ENCODE data around the gene SP8.

The SP8 gene

DNA sequence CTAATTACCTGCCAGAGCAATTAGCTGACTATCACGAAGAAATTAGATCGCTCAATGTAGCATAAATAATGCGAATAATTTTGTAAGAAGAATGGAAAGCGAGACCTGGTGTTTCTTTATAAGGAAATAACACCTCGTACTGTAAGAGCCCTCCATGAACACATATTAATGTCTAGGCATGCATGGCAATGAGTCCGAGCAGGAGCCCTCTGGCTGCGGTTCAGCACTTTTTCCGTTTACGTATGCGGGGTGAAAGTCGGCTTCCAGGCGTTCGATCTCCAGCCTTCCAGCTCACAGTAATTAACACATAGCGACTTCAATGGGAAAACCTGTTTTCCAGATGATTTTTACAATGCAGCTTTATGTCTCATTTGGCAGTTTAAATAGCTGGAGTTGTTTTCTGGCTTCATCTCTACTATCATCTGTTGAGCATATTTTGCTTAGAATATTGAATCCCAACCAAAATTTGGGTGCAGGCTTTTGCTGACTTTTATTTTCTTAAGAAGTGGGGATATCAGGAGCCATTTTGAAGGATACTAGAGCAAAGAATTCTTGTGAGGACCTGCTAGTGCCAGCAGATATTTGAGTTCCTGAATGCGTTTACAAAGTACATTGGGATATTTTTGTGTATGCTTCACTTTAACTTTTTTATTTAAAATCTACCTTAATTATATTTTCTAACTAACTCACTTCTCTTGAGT, 7.2 kb upstream of the SP8 start:
- no peak for DNase-seq

DNA sequence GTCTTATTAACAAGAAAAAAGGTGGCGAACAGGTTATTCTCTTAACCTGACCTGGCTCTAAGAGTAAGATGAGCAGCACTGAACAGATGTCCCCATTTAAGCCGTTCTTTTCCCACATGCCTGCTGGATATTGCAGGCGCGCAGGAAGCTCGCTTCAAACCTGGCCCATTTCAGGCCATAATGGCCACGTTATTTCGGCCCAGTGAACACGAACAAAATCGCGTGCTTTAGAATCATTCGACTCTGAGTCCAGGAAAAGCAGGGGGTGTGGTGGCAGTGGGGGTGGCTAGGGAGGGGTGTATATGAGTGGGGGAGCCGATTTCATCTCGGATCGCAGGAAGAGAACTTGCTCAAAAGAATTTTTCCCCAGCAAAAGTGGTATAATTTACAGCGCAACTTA, 6.6 kb upstream of the SP8 start:
- DNase-seq = no peak

DNA sequence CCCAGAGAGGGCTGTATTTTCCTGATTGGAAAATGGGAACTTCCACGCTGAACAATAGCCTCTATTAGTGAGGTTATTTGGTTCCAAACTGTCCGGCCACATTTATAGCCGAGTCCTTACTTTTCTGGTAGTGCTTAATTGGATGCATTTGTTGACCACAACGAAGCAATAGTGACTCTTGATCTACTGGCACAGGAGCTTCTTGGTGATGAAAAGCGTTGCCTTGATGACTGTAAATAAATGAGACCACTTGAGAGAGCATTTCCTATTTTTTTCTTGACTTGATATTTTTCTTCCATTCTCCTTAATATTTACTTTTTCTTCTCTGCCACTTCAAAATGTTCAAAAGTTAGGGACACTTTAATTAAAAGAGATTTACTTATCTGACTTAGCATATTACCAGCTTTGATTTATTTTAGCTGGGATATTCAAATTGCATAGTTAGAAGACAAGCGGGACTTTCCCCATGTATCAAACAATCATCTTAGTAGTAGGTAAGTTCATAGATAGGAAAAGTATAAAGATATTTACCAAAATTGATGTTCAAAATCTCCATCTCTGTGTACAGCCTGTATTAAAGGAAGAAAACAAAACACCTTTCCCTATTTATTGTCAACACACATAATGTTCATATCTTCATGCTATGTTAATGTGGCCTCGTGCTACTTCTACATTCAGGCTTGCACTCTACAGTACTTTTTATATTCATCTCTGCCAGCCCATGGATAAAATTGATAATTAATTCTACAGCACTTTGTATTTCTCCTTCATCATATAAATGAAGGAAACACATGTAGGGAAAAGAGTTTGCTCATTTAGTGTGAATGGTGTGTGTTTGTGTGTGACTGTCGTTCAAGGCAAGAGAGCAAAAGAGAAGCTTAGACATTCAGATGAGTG, 5.1 kb upstream of the SP8 start:
- DNase-seq = no peak

DNA sequence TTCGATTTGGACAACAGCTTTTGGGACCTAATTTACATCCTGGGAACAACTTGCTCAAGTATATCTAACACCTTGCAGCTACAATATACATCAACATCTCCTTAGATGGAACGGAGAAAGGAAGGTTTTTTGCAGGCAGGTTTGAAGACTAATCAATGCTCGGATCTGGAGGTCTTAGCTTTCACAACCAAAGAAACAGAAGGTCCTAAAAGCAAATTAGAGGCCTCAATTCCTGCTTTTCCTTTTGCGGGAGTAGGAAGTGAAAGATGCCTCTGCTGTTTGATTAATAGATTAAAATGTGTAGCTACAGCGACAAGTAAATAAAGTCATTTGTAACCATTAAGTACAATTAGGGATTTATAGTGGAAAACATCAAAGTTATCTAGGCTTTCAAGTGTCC, 3.7 kb upstream of the SP8 start:
- DNase-seq = no peak

DNA sequence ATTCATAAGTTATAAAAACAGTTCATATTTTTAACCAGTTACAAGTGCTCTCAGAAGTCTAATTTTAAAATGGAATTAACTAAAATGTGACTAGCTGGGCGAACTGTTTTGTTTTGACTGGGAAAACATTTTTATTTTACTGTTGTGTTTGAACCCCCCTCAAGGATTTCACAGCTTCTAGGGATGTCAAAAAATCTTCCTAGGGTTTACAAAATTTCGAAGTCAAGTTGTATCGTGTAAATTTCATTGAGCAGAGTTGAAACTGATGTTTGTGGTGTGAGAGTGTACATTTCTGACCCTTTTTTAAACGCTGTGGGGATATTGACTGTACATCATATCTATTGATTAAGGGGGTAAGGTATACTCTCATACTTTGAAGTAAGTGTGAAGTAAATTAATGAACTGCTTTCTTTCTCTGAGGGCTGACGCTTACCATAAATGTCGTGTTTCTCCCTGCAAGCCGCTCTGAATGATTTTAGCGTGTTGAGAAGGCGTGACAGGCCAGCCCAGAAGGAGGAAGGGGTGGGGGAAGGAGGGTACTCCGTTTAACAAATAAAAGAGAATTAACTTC, 1.8 kb upstream of the SP8 start:
- DNase-seq = no peak

DNA sequence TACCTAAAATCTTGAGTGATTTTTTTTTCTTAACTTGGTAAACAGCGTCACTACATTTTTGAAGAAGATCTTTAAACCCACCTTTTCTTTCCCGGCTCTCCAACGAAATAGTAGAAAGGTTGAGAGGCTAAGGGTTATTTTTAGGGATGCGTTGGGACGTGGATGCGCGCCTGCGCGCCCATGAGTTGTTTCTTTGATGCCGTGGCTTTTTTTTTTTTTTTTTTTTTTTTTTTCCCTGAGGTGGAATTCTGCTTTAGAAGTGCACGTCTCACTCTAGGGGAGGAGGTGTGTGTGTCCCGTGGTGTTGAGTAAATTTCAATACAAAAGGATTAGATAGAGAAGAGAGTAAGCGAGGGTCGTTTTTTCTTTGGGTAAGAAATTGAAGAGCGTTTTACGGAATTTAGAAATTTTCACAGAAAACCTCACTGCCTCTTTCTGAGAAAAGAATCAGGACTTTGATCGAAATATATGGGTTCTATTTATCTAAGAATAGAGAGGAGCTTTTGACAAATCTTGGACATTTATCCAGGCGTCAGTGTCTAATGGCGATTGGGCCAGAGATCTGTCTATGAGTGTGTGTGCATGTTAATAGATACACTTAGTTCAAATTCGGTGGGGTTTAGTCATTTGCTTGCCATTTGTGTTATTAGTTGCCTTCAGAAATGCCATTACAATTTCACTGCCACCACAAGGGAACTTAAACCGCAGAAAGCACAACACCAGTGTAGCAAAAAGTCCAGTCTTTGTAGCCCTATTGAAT, 1.2 kb upstream of the SP8 start:
- DNase-seq = no peak

DNA sequence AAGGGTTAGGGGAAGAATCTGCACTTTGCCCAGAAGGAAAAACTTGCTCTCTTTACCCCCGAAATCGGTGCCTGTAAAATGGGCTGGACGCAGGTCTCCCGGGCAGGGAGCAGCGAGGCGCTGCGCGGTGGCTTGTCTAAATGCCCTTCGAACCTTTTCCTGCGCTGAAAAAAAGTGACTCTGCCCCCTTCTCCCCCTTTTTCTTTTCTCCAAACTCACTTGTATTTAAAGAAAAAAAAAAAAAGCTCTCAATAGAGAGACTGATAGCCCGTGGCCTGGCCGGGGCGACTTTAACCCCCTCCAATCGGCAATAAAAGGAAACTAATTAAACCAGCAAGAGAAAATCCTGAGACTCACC, 286 bp downstream of the SP8 start:
- DNase-seq = no peak

DNA sequence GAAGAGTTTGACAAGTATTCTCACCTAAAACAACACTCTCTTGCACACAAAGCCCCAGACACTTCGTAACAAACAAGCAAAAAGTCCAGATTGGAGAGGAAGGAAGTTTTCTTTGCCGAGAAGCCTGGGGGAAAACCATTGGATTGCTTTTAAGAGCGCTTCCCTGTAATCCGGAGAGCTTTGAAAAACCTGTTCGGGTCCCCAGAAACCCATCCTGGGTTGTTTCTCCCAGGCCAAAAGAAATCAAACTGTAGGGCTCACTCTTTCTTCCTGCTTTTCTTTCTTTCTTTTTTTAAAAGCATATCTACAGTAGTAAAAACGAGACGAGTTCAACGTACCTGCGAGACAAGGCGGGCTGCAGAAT, 655 bp downstream of the SP8 start:
- no peak for DNase-seq

DNA sequence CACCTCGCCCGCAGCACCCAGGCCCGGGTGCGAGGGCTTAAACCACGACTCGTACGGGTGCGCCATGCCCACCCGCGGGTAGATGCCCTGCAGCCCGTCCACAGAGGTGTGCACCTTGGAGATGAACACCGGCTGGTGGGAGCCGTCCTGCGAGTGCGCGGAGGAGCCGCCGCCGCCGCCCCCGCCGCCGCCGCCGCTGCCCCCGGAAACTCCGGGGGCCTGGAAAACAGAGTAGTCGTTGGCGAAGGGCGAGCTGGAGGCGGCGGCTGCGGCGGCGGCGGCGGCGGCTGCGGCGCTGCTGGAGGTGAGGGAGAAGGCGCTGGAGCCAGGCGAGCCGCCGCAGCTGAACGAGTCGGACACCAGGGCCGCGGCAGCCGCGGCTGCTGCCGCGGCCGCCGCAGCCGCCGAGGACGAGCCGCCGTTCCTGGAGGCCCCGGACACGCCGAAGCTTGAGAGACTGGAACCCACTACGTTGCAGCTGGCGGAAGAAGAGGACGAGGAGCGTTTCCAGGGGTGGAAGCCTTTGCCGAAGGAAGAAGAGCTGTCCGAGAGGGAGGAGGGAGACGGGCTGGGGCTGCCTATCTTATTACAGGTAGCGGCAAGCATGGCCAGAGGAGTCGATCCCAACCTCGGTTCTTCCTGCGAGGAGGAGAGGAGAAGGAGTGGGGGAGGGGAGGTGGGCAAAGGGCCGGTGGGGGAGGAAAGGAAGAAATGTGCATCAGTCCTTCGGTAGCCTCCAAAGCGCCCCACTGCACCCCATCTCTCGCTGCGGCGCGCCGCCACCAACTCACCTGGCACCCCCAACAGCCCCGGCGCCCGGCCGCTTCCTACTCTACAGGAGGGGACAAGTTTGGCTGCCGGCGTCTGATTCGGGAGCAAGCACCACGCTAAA, 1.3 kb downstream of the SP8 start:
- no peak for DNase-seq

DNA sequence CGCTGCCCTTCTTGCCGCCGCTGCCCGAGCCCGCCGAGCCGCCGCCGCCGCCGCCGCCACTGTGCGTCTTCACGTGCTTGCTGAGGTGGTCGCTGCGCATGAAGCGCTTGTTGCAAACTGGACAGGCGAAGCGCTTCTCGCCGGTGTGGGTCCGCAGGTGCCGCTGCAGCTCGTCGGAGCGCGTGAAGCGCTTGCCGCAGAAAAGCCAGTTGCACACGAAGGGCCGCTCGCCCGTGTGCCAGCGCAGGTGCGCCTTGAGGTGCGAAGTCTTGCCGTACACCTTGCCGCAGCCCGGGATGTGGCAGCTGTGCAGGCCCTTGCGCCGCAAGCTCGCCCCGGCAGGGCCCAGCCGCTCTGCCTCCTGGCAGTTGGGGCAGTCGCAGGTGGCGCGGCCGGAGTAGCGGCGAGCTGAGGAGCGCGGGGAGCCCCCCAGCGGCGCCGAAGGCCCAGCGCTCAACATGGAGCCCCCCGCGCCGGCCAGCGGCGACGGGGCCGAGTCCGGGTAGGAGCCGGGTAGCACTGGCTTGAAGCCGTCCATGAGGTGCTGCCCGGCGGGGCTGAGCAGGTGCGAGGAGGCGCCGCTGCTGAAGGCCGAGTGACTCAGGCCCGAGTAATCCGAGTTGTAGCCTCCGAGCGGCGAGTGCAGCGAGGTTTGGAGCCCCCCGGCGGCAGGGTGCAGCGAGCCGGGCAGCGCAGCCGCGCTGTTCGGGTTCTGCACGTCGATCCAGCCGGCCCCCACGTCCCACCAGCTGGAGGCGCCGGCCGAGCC, 2.1 kb downstream of the SP8 start:
- DNase-seq = no peak

DNA sequence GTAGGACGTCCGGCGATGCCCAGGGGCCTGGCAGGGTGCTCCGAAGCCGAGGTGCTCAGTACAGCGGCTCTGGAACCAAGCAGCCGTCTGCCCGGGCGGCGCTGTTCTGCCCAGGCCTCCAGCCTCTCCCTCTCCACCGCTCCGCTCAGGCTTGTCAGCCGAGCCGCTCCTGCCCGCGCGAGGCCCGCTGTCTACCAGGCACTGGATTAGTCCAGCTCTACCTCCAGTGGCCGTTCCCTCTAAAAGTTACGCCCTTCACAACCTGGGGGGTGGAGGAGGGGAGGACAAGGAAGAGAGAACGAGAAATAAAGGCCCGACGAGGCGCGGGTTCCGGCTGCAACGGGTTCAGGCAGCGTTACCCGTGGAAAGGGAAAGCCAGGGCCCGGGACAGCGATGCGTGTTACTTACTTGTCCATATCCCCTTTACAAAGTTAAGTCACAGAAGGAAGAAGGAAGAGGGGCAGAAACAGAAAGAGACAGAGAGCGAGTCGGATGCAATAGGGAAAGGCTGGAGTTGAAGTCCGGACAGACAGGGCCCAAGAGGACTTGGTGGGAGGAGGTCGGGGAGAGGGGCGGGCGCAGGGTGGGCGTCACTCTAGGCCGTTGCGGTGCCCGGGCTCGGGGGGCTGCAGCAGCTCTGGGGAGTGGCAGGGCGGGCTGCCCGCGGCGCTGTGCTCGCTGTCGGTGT, 2.8 kb downstream of the SP8 start:
- no peak for DNase-seq

DNA sequence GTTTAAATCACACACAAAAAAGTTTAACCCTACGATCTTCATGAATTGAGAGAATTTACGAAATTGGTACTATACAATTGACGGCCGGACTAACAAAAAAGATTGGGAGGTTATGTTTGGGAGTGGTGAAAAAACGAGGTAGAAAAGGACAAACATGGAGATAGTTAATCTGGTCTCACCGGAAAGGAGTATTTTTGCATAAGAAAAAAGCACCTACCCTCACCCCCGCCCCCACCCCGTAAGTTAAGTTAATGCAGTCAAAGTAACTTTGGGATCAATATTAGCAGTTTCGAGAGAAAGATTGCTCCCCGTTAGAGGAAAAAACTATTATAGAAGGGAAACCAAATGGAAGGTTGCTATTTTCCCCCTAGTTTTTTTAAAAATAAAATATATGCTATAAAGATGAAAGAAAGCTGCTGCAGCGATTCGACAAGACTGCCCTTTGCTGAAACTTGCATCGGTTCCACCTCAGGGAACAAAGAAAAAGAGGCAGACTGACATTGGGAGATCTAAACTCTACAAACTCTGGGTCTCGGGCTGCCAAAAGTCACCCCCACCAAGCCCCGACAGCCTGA, 3.5 kb downstream of the SP8 start:
- no peak for DNase-seq

DNA sequence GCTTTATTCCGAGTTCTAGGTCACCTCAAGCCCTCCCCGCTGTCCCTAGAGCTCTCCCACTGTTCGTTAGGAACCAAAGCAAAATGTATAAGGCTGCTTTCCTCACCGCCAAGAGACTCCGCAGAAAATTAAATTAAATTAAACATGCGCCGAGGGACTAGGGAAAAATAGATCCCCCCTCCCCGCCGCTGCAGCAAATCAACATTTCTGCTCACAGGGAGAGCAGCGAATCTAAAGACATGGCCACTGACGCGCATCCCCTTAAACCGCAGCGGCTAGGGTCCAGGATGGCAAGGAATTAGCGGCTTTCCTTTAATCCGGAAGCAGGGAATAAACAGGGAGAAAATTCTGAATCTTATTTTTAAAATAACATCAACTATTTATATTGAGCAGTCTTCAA, 7.6 kb downstream of the SP8 start:
- no peak for DNase-seq

DNA sequence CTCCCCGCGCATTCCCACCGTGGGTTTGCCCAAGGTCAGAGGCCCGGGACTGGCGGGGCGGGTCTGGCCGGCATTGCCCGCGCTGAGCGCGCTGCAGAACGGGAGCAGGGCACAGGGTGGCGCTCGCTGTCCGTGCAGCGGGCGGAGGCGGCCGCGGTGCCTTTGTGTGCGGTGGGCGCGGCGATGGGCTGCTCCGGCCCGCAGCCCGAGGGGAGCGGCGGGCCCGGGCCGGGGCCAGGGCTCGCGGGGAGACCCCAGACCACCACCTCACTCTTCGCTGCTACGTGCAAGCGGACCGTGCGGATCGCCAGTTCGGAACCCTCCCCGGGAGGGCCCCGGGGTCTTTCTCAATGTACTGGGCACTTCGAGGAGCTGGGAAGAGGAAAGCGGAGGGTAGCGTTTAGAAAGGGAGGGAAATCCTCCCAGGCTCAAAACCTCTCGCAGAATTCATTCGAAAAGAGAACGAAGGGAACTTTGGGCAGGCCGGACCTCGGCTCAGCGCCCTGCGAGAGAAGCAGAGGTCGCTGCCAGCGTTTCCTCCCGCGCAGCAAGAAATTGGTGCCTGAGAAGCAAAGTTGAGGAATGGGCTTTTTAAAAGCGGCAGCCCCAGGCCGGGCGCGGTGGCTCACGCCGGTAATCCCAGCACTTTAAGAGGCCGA, 8.5 kb downstream of the SP8 start:
- no peak for DNase-seq

DNA sequence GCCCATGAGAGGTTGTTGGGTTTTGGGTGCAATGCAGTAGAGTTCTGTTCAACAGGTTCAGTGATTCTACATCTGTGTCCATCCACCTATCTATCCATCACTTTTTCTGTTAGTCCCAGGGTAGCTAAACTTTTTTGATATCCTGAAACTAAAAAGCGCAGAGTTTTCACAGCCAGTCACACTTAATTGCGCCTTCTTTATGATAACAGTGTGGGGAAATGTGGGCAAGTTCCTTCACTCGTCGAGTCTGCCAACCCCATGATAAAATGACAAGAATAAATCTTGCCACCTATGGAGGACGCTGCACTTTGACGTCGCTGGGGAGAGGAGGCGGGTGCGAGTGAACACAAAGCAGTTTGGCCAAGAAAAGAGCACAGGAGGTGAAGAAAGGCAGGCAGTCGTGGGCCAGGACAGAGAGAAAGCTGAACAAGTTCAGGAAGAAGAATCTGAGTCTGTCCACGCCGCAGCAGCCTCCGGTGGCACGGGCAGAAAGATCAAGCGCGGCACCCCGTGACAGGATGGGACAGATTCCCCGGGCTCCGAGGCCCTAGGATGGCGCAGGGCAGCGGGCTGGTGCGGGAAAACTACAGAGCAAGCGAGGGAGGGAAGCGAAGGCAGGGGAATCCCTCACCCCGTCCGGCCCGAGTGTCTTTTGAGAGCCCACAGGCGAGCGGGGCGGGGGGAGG, 9.2 kb downstream of the SP8 start:
- no peak for DNase-seq

DNA sequence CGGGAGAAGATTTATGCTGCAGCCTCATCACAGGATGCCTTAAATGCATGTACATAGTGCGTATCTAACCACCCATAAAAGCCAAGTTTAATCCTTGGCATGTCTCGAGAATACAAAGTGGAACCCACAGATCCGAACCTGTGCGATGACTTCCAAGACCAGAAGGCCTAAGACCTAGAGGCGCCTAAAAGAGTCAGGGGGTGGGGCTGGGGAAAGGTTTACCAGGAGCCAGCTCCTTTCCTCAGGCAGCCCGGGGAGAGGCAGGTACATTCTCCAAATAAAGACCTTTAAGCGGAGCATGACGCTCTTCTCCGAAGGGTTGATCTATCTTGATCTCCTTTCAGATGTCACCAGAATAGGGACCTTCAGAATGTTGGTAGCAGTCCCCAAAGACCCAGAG, 9.7 kb downstream of the SP8 start:
- DNase-seq = no peak

DNA sequence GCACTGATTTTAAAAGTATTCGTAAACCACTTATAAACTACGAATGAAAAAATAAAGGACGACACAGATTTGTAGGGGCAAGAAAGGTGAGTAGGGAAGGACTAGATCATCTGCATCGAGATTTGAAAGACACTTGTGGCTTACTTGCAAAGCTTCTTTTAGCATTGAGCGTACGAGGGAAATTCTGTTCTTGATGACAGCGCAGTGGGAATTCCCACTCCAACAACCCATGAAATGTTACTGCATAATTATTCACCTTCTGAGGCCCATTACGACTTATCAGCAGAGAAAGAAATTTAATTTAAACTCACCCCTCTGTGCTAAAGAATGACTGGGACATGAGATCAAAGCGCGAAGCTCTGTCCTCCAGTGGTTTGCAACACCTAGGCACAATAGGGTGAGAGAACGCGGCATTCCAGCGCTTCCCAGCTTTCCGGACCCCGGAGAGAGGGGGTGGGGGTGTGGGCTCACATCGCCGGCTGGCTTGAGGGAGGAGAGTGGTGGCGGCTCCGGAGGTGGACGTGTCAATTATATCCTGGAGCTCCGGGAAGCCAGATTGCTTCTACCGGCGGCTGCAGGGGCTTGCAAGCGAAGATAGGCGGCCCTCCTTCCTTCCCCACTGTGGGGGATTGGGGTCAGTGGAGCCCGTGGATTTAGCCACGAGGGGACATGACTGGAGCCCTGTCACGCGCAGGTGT, 10.3 kb downstream of the SP8 start:
- DNase-seq = no peak

DNA sequence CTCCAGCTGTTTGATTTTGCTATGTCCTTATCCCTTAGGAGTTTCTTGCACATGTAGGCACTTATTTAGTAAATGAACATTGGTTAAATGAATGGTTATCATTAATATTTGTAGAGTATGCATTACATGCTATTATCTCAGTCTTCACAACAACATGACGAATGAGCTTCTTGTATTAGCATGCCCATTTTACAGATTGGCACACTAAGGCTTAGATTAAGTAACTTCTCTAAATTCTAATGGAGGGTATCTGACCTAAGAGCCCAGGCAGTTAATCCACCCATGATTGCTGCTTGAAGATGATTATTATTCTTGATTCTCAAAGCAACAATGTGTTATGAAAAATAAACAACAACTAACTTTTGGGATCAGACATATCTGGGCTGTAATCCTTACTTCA, 32.7 kb downstream of the SP8 start:
- DNase-seq = no peak

DNA sequence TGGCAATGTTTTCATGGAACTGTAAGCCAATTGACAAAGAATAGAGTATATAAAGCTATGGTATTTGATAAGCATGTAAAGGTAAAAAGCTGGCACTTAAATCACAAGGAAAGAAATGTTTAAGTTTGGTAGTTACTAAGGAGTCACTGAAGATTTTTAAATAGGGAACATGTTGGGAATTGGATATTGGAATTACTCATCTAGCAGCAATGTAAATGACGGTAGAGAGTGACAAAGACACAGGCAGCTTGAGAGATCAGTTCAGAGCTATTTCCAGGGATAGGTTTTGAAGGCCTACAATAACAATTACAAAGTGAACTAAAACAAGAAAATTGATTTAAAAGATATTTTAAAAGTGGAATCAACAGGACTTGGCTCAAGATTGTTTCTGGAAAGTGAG, 36.8 kb downstream of the SP8 start:
- no peak for DNase-seq

Data from CD4-positive, alpha-beta T cell treated with Interleukin-17A for 4 hours (primary cell).